Brain microvascular endothelial cell (primary cell): ENCODE results near the gene ANK3.

ENCODE experiments used
- DNase-seq: peaks from one replicate; pipeline ENCODE4 v3.0.0-alpha.2; 2020
- H3K27ac ChIP-seq: fragments of 250-450 bp; sonication (Bioruptor Pico); 2 replicates; pipeline ENCODE4 v1.5.1; 2020; ENCODE audit warnings: mild to moderate bottlenecking, moderate library complexity
- H3K27me3 ChIP-seq: fragments of 250-450 bp; sonication (Bioruptor Pico); replicated peaks from 2 replicates; pipeline ENCODE4 v1.5.1; 2020; ENCODE audit warnings: mild to moderate bottlenecking
- H3K36me3 ChIP-seq: fragments of 250-450 bp; sonication (Bioruptor Pico); replicated peaks from 2 replicates; pipeline ENCODE4 v1.5.1; 2020; ENCODE audit warnings: mild to moderate bottlenecking
- H3K4me3 ChIP-seq: 2 replicates; pipeline ENCODE4 v1.5.1; 2011; ENCODE audit warnings: low read depth, mild to moderate bottlenecking, control low read depth, low read length, moderate library complexity
- in situ Hi-C: cut with HindIII; loops from 2 replicates; pipeline ENCODE4 v1.10.0; 2017; ENCODE audit warnings: low sequenced_read_pairs, low pct_ligation_motif_present
- TF ChIP-seq, protein P1 (sequence below): IDR thresholded peaks from 2 replicates; pipeline ENCODE4 v1.5.1; 2011; ENCODE audit warnings: low read depth, mild to moderate bottlenecking, moderate library complexity, low read length, control low read depth, inconsistent platforms; ENCODE audit errors: missing control alignments

ANK3 gene

DNA sequence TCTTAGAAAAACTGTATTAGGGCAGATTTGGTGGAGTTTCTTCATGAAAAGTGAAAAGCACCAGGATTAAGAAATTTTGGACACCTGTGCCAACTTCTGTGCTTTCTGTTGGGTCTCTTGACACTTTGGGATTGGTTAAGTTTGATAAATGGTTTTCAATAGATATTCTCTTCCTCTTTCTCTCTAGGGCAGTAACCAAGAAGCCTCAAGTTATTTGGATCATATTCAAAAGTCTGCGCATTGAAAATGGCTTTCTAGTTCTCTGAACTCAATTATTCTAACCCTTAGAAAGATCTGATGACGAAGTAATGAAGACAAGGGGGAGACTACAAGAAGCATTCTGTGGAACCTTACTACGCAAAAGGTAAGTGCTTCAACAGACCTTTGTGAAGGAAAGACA lies 339.3 kb downstream of the ANK3 start:
- TF ChIP-seq, protein P1, sequence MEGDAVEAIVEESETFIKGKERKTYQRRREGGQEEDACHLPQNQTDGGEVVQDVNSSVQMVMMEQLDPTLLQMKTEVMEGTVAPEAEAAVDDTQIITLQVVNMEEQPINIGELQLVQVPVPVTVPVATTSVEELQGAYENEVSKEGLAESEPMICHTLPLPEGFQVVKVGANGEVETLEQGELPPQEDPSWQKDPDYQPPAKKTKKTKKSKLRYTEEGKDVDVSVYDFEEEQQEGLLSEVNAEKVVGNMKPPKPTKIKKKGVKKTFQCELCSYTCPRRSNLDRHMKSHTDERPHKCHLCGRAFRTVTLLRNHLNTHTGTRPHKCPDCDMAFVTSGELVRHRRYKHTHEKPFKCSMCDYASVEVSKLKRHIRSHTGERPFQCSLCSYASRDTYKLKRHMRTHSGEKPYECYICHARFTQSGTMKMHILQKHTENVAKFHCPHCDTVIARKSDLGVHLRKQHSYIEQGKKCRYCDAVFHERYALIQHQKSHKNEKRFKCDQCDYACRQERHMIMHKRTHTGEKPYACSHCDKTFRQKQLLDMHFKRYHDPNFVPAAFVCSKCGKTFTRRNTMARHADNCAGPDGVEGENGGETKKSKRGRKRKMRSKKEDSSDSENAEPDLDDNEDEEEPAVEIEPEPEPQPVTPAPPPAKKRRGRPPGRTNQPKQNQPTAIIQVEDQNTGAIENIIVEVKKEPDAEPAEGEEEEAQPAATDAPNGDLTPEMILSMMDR: no peak

GRCh38 chr10:60048091-60048501 lies 341.6 kb downstream of the ANK3 start:
- Histone ChIP-seq H3K27ac (no peak overlapping the region), H3K4me3 (no peak overlapping the region), H3K27me3 (no peaks in the 10 kb centered on the region), H3K36me3 (no peaks in the 10 kb centered on the region)
- TF ChIP-seq, protein P1: peak; percentile 57
- in situ Hi-C loops: no loop called here
- no peak for DNase-seq

More for the DNA sequence above, 339.3 kb downstream of the ANK3 start:
- no peak overlapping the region for H3K4me3 ChIP-seq
- H3K27ac ChIP-seq: no peak overlapping the region
- in situ Hi-C loops: no loop called here
- no peaks in the 10 kb centered on the region for H3K36me3 ChIP-seq
- H3K27me3 ChIP-seq: no peaks in the 10 kb centered on the region
- no peak for DNase-seq

DNA sequence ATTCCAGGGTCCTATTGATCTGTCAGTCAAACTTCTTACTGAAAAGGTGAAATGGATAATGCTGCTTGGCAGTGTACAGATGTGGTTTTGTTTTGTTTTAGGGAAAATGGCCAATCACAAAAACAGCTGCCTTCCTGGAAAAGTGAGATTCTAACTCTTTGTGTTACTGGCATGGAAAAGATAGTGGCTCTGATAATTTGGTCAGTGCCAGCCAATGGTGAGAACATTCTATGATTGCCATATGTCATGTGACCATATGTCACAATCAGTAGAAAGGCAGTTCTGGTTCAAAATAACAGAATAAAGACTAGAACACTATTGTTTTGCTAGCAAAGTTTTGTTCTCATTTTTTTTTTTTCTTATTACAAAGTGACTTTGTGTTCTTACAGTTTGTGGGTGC lies 344.1 kb downstream of the ANK3 start:
- Histone ChIP-seq H3K36me3 (no peaks in the 10 kb centered on the region), H3K27ac (no peak overlapping the region)
- TF ChIP-seq, protein P1: no peak

DNA sequence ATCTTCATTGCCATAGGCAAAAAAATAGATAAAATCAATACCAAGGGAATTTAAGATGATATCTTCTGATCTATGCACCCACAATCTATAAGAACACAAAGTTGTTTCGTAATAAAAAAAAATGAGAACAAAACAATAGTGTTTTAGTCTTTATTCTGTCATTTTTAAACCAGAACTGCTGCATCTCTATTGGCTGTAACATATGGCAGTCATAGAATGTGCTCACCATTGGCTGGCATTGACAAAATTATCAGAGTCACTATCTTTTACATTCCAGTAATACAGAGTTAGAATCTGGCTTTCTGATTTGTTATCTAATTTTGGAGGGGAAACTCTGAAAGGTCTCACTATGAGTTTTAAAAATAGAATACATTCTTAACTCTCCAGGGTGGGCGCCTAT lies 344.7 kb downstream of the ANK3 start:
- H3K27ac ChIP-seq: no peak overlapping the region
- in situ Hi-C loops: no loop called here
- TF ChIP-seq, protein P1: no peak
- H3K4me3 ChIP-seq: no peak overlapping the region
- H3K36me3 ChIP-seq: no peaks in the 10 kb centered on the region
- no peak for DNase-seq
- no peaks in the 10 kb centered on the region for H3K27me3 ChIP-seq

More for the DNA sequence above, 344.1 kb downstream of the ANK3 start:
- no peak overlapping the region for H3K4me3 ChIP-seq
- in situ Hi-C loops: no loop called here
- H3K27me3 ChIP-seq: no peaks in the 10 kb centered on the region
- no peak for DNase-seq

GRCh38 chr10:60044242-60044641 lies 345.4 kb downstream of the ANK3 start:
- in situ Hi-C loops: no loop called here
- TF ChIP-seq, protein P1: no peak
- no peak overlapping the region for H3K4me3 ChIP-seq
- peak; percentile 61 for DNase-seq
- H3K27me3 ChIP-seq: no peaks in the 10 kb centered on the region
- H3K27ac ChIP-seq: peak overlapping the region; percentile 24
- H3K36me3 ChIP-seq: no peaks in the 10 kb centered on the region

DNA sequence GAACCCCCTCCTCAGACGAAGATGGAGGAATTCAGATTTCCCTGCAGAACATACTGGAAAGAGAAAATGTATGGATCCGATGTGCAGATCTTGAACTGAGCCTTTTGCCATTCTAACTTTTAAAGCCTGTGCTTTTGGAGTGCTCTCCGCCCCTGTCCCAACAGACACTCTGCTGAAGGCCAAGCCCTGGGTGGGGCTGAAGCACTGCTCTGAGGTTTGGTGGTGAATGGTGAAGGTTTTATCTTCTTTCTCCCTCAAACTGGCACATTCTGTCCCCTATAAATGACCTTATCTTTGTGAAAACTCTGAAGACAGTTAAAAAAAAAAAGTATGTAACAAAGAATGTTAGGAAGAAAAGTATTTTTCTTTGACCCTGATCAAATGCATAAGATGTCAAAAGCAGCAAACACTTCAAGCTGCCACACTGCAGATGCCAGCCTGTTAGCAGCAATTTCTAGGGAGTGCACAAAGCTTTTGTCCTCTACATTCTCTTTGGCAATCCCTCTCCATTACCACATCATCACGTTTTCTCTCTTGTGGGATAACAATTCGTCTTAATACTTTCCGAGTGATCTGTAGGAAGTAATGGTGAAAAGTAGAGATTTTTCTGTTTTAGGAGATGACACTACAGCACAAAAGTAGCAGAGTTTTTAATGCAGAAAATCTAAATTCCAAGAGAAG lies 346.0 kb downstream of the ANK3 start:
- no peak for DNase-seq
- H3K27ac ChIP-seq: peak overlapping the region; percentile 2
- TF ChIP-seq, protein P1: no peak
- no peak overlapping the region for H3K4me3 ChIP-seq
- no peaks in the 10 kb centered on the region for H3K27me3 ChIP-seq
- H3K36me3 ChIP-seq: no peaks in the 10 kb centered on the region
- in situ Hi-C loops: no loop called here
